ENCODE results near the gene FAAP20. TPM values are rescaled to one million over a fixed set of nuclear protein-coding genes. Genes with fewer than 3 reads are reported as not detected.
A peak's percentile ranks its signal among the peaks of the same experiment; 100 is the strongest.

FAAP20 gene
- total and polyA plus RNA-seq, 10 of the 15 experiments (the other 5 are each of a cell fraction or from before 2014, with no cell fraction given): 0.79 to 91.8 (median 20.9) TPM

- TF ChIP-seq, protein P1, sequence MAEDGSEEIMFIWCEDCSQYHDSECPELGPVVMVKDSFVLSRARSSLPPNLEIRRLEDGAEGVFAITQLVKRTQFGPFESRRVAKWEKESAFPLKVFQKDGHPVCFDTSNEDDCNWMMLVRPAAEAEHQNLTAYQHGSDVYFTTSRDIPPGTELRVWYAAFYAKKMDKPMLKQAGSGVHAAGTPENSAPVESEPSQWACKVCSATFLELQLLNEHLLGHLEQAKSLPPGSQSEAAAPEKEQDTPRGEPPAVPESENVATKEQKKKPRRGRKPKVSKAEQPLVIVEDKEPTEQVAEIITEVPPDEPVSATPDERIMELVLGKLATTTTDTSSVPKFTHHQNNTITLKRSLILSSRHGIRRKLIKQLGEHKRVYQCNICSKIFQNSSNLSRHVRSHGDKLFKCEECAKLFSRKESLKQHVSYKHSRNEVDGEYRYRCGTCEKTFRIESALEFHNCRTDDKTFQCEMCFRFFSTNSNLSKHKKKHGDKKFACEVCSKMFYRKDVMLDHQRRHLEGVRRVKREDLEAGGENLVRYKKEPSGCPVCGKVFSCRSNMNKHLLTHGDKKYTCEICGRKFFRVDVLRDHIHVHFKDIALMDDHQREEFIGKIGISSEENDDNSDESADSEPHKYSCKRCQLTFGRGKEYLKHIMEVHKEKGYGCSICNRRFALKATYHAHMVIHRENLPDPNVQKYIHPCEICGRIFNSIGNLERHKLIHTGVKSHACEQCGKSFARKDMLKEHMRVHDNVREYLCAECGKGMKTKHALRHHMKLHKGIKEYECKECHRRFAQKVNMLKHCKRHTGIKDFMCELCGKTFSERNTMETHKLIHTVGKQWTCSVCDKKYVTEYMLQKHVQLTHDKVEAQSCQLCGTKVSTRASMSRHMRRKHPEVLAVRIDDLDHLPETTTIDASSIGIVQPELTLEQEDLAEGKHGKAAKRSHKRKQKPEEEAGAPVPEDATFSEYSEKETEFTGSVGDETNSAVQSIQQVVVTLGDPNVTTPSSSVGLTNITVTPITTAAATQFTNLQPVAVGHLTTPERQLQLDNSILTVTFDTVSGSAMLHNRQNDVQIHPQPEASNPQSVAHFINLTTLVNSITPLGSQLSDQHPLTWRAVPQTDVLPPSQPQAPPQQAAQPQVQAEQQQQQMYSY (CRISPR knock-in tag; IDR thresholded peaks at IDR 0.05): no peak
- TF ChIP-seq, protein P2, sequence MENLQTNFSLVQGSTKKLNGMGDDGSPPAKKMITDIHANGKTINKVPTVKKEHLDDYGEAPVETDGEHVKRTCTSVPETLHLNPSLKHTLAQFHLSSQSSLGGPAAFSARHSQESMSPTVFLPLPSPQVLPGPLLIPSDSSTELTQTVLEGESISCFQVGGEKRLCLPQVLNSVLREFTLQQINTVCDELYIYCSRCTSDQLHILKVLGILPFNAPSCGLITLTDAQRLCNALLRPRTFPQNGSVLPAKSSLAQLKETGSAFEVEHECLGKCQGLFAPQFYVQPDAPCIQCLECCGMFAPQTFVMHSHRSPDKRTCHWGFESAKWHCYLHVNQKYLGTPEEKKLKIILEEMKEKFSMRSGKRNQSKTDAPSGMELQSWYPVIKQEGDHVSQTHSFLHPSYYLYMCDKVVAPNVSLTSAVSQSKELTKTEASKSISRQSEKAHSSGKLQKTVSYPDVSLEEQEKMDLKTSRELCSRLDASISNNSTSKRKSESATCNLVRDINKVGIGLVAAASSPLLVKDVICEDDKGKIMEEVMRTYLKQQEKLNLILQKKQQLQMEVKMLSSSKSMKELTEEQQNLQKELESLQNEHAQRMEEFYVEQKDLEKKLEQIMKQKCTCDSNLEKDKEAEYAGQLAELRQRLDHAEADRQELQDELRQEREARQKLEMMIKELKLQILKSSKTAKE (IDR thresholded peaks at IDR 0.05; ENCODE audit: low read depth, poor library complexity, severe bottlenecking): no peak
- TF ChIP-seq ZZZ3 (IDR thresholded peaks at IDR 0.05; ENCODE audit: control insufficient read depth, insufficient read length, low read depth): no peak
- TF ChIP-seq SIN3A (IDR thresholded peaks at IDR 0.05; ENCODE audit: low read depth, low read length): no peak
- TF ChIP-seq NFYB (IDR thresholded peaks at IDR 0.05; ENCODE audit: insufficient read depth, low read depth, low read length): no peak
Observed at GRCh38 chr1:2188336-2188735, 6.2 kb downstream of the FAAP20 start (continued).

- ChIA-PET POLR2A (no interaction called here), CTCF (no interaction called here), SMC1A (ENCODE audit: uncharacterized antibody, unreplicated experiment) (no interaction called here), RAD21 (ENCODE audit: unreplicated experiment) (no interaction called here)
- Histone ChIP-seq H3K79me2 (ENCODE audit: control insufficient read depth, insufficient read depth, low read length) (no peaks in the 10 kb centered on the region), H3K36me3 (ENCODE audit: control insufficient read depth in 2 of 2, insufficient read depth in 2 of 2, low read length in 1 of 2) (no peaks in the 10 kb centered on the region; a peak in 1 of 4 replicates), H3K27me3 (replicated peaks in 1 of 2; ENCODE audit: control insufficient read depth in 2 of 2, insufficient read depth in 2 of 2, low read length in 1 of 2) (no peaks in the 10 kb centered on the region), H2AFZ (ENCODE audit: control insufficient read depth, low read depth, low read length) (no peak overlapping the region), H3K9me3 (replicated peaks; ENCODE audit: control insufficient read depth, insufficient read depth, low read length) (no peaks in the 10 kb centered on the region), H3K4me3 (no peak overlapping the region), H3K27ac (ENCODE audit: control insufficient read depth, insufficient read depth) (no peak overlapping the region), H4K20me1 (ENCODE audit: control insufficient read depth, insufficient read depth) (no peaks in the 10 kb centered on the region), H3K4me2 (ENCODE audit: control insufficient read depth, insufficient read depth) (no peak overlapping the region), H3K9ac (ENCODE audit: control insufficient read depth, insufficient read depth, low read length) (no peak overlapping the region), H3K4me1 (ENCODE audit: control insufficient read depth, insufficient read depth, low read length) (no peaks in the 10 kb centered on the region)
- no peak for ATAC-seq
- intact Hi-C loops (cut with micrococcal nuclease; ENCODE audit: unreplicated experiment): no loop called here
- no peak for FAIRE-seq
- in situ Hi-C loops (cut with MboI): no loop called here
- 89% methylated on average over 13 of the region's 13 CpGs for WGBS (ENCODE audit: insufficient coverage, insufficient replicate concordance, low lambda C conversion rate, missing lambda C conversion rate)
- no peak for DNase-seq (ENCODE audit: low read depth, low spot score)
- no TSS peak for BruUV-seq (replicated peaks)
- TF ChIP-seq MTA2 (IDR thresholded peaks at IDR 0.05; ENCODE audit: low read depth) (no peak), POLR2A (IDR thresholded peaks at IDR 0.05; ENCODE audit: low read depth, low read length) (0 out of 2 replicates have a peak, but pooled peaks have one; percentile 24)
Observed at GRCh38 chr1:2187619-2188018, 7.0 kb downstream of the FAAP20 start.

Data from GM12878 (cell line).